ENCODE results near the gene SNX25. TPM values are rescaled to one million over a fixed set of nuclear protein-coding genes. Genes with fewer than 3 reads are reported as not detected.
"Not testable (repeated sequence)": the region's sequence is repeated elsewhere in the genome, so short reads cannot be mapped to it uniquely, and the experiment has no call there.

Gene SNX25
- total RNA-seq, 1 experiment from 2014 or later: 3.5 TPM

DNA sequence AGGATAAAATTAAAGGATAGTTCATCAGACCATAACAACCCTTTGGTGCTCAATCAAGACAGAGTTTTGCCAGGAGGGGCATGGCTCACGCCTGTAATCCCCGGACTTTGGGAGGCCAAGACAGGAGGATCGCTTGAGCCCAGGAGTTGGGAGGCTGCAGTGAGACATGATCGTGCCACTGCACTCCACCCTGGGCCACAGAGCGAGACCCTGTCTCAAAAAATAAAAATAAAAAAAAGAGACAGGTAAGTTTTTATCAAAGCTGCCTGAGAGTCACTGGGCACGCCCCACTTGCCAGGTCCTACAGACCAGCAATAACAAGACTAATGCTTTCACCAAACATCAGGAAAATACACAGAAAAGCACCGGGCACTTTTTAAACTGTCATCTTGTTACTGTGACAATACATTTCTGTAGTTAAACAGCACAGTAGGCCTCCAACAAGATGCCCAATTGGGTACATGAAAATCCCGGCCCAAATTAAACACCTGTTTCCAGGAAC lies 6.4 kb upstream of the SNX25 start:
- no peak for DNase-seq (ENCODE audit: low spot score)
- Histone ChIP-seq H3K4me1 (ENCODE audit: insufficient read depth, low read length, poor library complexity, severe bottlenecking) (peaks cover 30% of the 10 kb centered on the region), H3K27me3 (replicated peaks; ENCODE audit: insufficient read depth, low read depth, low read length, poor library complexity) (no peaks in the 10 kb centered on the region), H3K4me3 (ENCODE audit: low read depth, low read length, poor library complexity, severe bottlenecking) (peak overlapping the region; percentile 74), H3K27ac (ENCODE audit: low read depth, low read length, poor library complexity, severe bottlenecking) (peak overlapping the region; percentile 87), H3K36me3 (ENCODE audit: insufficient read depth, low read length, poor library complexity, severe bottlenecking) (no peaks in the 10 kb centered on the region), H3K9me3 (ENCODE audit: low read depth, low read length, poor library complexity, severe bottlenecking) (no peaks in the 10 kb centered on the region)
- TSS peak; percentile 66 for BruUV-seq (replicated peaks)
- POLR2A ChIA-PET (ENCODE audit: low non-redundant PET): no interaction called here
- intact Hi-C loops (cut with micrococcal nuclease; ENCODE audit: unreplicated experiment): no loop called here
- CTCF ChIA-PET: no interaction called here
- TF ChIP-seq CTCF (conservative IDR thresholded peaks at IDR 0.05; ENCODE audit: low read depth, low read length): no peak
- TF ChIP-seq EZH2 (IDR thresholded peaks at IDR 0.05; ENCODE audit: borderline replicate concordance, low read depth, low read length, poor library complexity, severe bottlenecking): no peak

DNA sequence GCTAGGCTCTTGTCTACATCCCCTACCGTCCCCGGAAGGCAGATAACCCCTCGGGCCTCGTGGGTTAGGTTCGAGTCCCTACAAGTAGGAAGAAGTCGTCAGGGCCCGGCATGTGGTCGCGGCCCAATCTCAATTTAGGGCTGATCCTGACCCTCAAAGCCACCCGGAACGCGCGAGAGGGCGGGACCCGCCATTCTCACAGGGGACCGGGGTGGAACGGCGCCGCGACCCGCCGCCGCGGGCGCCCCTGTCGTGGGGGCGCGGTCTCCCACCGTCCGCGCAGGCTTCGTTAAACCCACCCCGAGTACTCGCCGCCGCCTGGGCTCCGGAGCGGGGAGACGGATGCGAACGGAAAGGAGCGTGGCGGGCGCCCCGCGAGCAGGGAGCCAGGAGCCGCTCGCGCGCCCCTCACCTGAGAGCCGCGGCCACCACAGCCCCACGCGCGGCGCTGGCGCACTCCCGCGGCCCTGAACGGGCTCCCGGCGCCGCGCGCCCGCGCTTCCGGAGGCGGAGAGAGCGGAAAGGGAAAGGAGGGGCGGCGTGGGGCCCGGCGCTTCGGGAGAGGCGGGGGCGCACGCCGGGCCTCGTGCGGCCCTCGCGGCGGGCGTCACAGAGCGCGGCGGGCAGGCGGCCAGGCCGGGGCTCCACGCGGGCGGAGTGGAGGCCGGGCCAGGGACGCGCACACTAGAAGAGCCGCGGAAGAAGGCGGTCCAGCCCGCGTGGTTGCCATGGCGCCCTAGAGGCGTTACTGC lies 5.7 kb upstream of the SNX25 start, which contains the start of gene CFAP97:
CFAP97 (minus strand) TSS at position 515 of the 752 bp plus-strand sequence. CDS start 12,804 bp downstream, outside the sequence.
- ChIA-PET POLR2A (ENCODE audit: low non-redundant PET) (no interaction called here), CTCF (no interaction called here)
- Histone ChIP-seq H3K36me3 (ENCODE audit: insufficient read depth, low read length, poor library complexity, severe bottlenecking) (no peaks in the 10 kb centered on the region), H3K27me3 (replicated peaks; ENCODE audit: insufficient read depth, low read depth, low read length, poor library complexity) (no peaks in the 10 kb centered on the region), H3K27ac (ENCODE audit: low read depth, low read length, poor library complexity, severe bottlenecking) (peak within 1 kb of the TSS; percentile 87), H3K9me3 (ENCODE audit: low read depth, low read length, poor library complexity, severe bottlenecking) (no peaks in the 10 kb centered on the region), H3K4me3 (ENCODE audit: low read depth, low read length, poor library complexity, severe bottlenecking) (peak within 1 kb of the TSS; percentile 74), H3K4me1 (ENCODE audit: insufficient read depth, low read length, poor library complexity, severe bottlenecking) (peaks cover 30% of the 10 kb centered on the region)
- intact Hi-C loops (cut with micrococcal nuclease; ENCODE audit: unreplicated experiment): no loop called here
- DNase-seq (ENCODE audit: low spot score): peak; percentile 91
- no peak for TF ChIP-seq EZH2 (IDR thresholded peaks at IDR 0.05; ENCODE audit: borderline replicate concordance, low read depth, low read length, poor library complexity, severe bottlenecking)
- no peak for TF ChIP-seq CTCF (conservative IDR thresholded peaks at IDR 0.05; ENCODE audit: low read depth, low read length)
- no TSS peak for BruUV-seq (replicated peaks)

GRCh38 chr4:185204238-185204910 lies 5.0 kb upstream of the SNX25 start:
- CTCF ChIA-PET: no interaction called here
- DNase-seq (ENCODE audit: low spot score): no peak
- no TSS peak for BruUV-seq (replicated peaks)
- H3K27me3 ChIP-seq (replicated peaks; ENCODE audit: insufficient read depth, low read depth, low read length, poor library complexity): no peaks in the 10 kb centered on the region
- H3K9me3 ChIP-seq (ENCODE audit: low read depth, low read length, poor library complexity, severe bottlenecking): no peaks in the 10 kb centered on the region
- POLR2A ChIA-PET (ENCODE audit: low non-redundant PET): no interaction called here
- no peaks in the 10 kb centered on the region for H3K36me3 ChIP-seq (ENCODE audit: insufficient read depth, low read length, poor library complexity, severe bottlenecking)
- peaks cover 36% of the 10 kb centered on the region for H3K4me1 ChIP-seq (ENCODE audit: insufficient read depth, low read length, poor library complexity, severe bottlenecking)
- TF ChIP-seq CTCF (conservative IDR thresholded peaks at IDR 0.05; ENCODE audit: low read depth, low read length): no peak
- TF ChIP-seq EZH2 (IDR thresholded peaks at IDR 0.05; ENCODE audit: borderline replicate concordance, low read depth, low read length, poor library complexity, severe bottlenecking): no peak
- H3K27ac ChIP-seq (ENCODE audit: low read depth, low read length, poor library complexity, severe bottlenecking): peak overlapping the region; percentile 87
- H3K4me3 ChIP-seq (ENCODE audit: low read depth, low read length, poor library complexity, severe bottlenecking): peak overlapping the region; percentile 74
- intact Hi-C loops (cut with micrococcal nuclease; ENCODE audit: unreplicated experiment): no loop called here

DNA sequence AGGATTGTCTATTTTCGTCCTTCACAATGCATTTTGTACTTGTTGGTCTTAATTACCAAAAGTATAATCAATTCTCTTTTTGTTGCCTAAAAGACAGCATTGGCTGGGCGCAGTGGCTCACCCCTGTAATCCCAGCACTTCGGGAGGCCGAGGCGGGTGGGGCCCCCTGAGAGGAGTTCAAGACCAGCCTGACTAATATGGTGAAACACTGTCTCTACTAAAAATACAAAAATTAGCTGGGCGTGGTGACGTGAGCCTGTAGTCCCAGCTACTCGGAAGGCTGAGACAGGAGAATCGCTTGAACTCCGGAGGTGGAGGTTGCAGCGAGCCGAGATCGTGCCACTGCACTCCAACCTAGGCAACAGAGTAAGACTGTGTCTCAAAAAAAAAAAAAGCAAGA lies 4.3 kb upstream of the SNX25 start:
- H3K27ac ChIP-seq (ENCODE audit: low read depth, low read length, poor library complexity, severe bottlenecking); CTCF ChIA-PET; BruUV-seq (replicated peaks); POLR2A ChIA-PET (ENCODE audit: low non-redundant PET); H3K27me3 ChIP-seq (replicated peaks; ENCODE audit: insufficient read depth, low read depth, low read length, poor library complexity); H3K4me3 ChIP-seq (ENCODE audit: low read depth, low read length, poor library complexity, severe bottlenecking); H3K9me3 ChIP-seq (ENCODE audit: low read depth, low read length, poor library complexity, severe bottlenecking); H3K36me3 ChIP-seq (ENCODE audit: insufficient read depth, low read length, poor library complexity, severe bottlenecking); DNase-seq (ENCODE audit: low spot score): not testable (repeated sequence)
- peaks cover 36% of the 10 kb centered on the region for H3K4me1 ChIP-seq (ENCODE audit: insufficient read depth, low read length, poor library complexity, severe bottlenecking)
- intact Hi-C loops (cut with micrococcal nuclease; ENCODE audit: unreplicated experiment): loop anchor here (5.0 kb wide), 1 partner anchor 192 kb away; the partner anchor contains the start of genes ANKRD37 and LRP2BP

Data from A673 (cell line).